ENCODE measurements around the gene RIT1.

RIT1 gene, protein sequence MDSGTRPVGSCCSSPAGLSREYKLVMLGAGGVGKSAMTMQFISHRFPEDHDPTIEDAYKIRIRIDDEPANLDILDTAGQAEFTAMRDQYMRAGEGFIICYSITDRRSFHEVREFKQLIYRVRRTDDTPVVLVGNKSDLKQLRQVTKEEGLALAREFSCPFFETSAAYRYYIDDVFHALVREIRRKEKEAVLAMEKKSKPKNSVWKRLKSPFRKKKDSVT

GRCh38 chr1:155911156-155912055 lies at the start of gene RIT1:
Gene RIT1 (minus strand): TSS chr1:155911349. CDS start chr1:155910761, 588 bp downstream.
- no peak for FAIRE-seq

- no peak for FAIRE-seq
Measured at GRCh38 chr1:155960081-155960745, 49.1 kb upstream of the RIT1 start.

DNA sequence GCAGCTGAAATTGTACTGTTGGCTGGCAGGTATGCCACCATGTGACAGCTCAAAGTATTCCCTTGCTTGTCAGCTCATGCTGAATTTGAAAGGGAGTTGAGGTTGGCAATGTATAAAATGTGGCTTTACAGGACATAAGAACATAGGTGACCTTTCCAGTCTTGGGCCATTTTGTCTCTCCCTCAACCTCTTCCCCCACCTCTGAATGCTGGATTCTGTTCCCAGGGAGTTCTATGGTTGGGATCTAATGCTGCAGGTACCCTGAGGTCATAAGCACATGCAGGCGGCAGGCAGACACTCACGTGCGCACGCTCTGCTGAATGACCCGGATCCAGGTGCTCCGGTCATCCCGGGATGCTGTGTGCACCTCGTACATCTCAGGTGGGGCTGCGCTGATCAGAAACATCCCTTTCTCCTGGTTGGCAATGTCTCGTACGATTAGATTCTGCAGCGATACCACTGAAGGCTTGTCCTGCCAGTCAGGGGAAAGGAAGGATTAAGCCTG lies 46.3 kb upstream of the RIT1 start:
- no peak for FAIRE-seq

GRCh38 chr1:155954645-155955044 lies 43.5 kb upstream of the RIT1 start:
- no peak for FAIRE-seq

- no peak for FAIRE-seq
Measured at GRCh38 chr1:155952505-155952890, 41.3 kb upstream of the RIT1 start.

- no peak for FAIRE-seq
Measured at GRCh38 chr1:155951753-155952504, 40.8 kb upstream of the RIT1 start.

DNA sequence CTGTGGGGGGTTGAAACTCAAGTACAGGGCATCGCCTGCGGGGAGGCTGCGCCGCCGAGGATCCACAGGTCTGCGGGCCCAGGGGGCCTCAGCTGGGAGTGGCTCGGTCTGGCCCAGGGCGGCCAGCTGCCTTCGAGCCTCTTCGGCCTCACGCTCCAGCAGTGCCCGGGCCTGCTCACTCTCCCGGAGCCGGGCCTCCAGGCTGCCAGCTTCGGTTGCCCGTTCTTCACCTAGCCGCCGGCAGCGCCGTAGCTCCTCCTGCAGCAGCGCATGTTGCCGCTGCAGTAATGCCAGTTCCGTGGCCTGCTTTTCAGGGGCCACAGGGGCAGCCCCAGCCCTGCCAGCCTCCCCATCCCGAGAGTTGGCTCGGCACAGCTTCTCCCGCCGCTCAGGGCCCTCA lies 39.7 kb upstream of the RIT1 start:
- no peak for FAIRE-seq

- FAIRE-seq, result no peak
Measured at GRCh38 chr1:155947741-155948140, 36.6 kb upstream of the RIT1 start.

- no peak for FAIRE-seq
Measured at GRCh38 chr1:155947292-155947691, 36.1 kb upstream of the RIT1 start.

DNA sequence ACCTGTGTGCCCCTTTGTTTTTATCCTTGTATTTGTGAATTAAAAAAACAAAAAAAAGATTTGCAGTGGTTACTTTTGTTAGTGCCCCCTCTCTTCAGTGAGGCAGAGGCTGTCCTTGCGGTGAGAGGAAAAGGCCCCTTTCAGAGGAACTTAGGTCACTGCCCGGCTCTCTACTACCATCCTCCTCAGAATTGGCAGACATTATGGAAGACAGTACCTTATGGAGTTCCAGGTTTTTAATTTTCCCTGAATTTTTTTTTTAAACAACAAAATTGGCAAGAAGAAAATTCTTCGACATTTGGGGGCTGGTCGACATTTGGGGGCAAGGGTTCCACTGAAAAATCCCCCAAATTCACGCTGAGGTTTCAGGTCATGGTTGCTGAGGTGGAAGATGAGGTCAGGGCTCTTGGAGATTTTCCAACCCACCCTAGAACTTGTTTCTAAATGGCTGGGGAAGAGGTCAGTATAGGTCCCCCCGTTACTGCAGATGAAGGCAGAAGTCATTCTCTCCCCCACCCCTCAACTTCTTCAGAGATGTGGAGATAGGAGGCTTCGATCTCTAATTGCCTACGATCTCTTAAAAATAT lies 35.6 kb upstream of the RIT1 start:
- FAIRE-seq, result no peak

GRCh38 chr1:155944444-155944799 lies 33.3 kb upstream of the RIT1 start:
- FAIRE-seq, result no peak

DNA sequence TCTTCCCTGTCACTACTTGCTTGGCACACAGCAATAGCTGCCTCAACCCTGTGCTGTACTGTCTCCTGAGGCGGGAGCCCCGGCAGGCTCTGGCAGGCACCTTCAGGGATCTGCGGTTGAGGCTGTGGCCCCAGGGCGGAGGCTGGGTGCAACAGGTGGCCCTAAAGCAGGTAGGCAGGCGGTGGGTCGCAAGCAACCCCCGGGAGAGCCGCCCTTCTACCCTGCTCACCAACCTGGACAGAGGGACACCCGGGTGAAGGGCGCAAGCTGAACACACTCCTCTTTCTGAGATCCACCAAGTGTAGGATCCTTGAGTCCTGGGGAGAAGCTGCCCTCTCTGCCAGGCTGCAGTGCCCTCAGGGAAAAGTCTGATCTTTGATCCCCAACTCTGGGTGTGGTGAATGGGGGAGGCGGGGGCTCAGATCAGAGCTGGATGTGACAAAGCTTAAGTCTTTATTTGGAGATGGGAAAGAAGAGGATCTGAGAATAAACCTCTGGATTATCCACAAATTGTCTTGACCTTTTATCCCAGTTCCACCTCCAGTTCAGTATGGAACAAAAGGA lies 31.5 kb upstream of the RIT1 start:
- FAIRE-seq, result no peak

- FAIRE-seq, result no peak
Measured at GRCh38 chr1:155941845-155942531, 30.8 kb upstream of the RIT1 start.

GRCh38 chr1:155940993-155941844 lies 30.1 kb upstream of the RIT1 start, which contains the start of gene RXFP4:
Gene RXFP4 (plus strand): TSS chr1:155941638. CDS start chr1:155941710, 72 bp downstream.
- FAIRE-seq, result no peak

GRCh38 chr1:155940482-155940992 lies 29.4 kb upstream of the RIT1 start:
- no peak for FAIRE-seq

DNA sequence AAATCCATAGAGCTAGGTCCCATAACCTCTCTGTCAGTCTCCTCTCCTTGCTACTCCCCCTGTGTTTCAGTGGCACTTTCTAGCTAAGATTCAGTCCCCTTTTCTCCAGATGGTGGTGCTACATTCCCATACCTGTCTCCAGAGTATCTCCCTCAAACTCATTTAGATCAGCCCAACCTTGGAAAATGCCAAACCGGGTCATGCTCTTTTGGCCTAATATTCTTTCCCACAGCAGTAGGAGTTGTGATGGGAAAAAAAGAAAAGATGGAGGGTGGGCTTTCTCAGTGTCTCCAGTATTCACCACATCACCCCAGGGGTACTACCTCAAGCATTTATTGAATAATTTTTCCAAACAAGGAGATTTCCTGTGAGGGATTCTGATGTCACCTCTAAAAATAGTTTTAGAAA lies 27.1 kb upstream of the RIT1 start:
- FAIRE-seq, result peak; percentile 43

GRCh38 chr1:155934936-155935590 lies 23.9 kb upstream of the RIT1 start:
- no peak for FAIRE-seq

- FAIRE-seq, result peak; percentile 98
Measured at GRCh38 chr1:155934097-155934935, 23.2 kb upstream of the RIT1 start, which contains the start of gene KHDC4. Gene KHDC4 (minus strand): TSS chr1:155934413. CDS start chr1:155934373, 40 bp downstream.
